Heart left ventricle (tissue), 16 donors: ENCODE results near the gene TMEM273. TPM values are rescaled to one million over a fixed set of nuclear protein-coding genes. Genes with fewer than 3 reads are reported as not detected.

Source experiments
- ATAC-seq, 4 donors: fragments of 200-7000 bp; cut with Tn5 transposase; one replicate each; pipeline ENCODE4 v1.9.1; 2020 to 2022; ENCODE audit warnings: moderate library complexity in 4 of 4, mild to moderate bottlenecking in 3 of 4, moderate number of reproducible peaks in 1 of 4
- DNase-seq, 5 donors: peaks; one replicate each; pipeline ENCODE4 v3.0.0-alpha.2; 2020
- H3K27ac ChIP-seq, 12 donors: fragments of 200-600 bp; sonication (generic) in 4 of 12; one replicate each; pipeline versions ENCODE4 v1.5.0 to v1.8.0; 2016 to 2022; ENCODE audit warnings: mild to moderate bottlenecking in 2 of 12
- H3K27me3 ChIP-seq, 9 donors: fragments of 200-600 bp; sonication (generic) in 2 of 9; one replicate each; pipeline versions ENCODE4 v1.5.1 to v1.8.0; 2016 to 2022; ENCODE audit warnings: mild to moderate bottlenecking in 3 of 9
- H3K36me3 ChIP-seq, 9 donors: fragments of 200-600 bp; sonication (generic) in 2 of 9; one replicate each; pipeline versions ENCODE4 v1.5.0 to v1.8.0; 2018 to 2022; ENCODE audit warnings: mild to moderate bottlenecking in 2 of 9
- H3K4me1 ChIP-seq, 12 donors: fragments of 200-600 bp; sonication (generic) in 4 of 12; one replicate each; pipeline versions ENCODE4 v1.5.0 to v1.8.0; 2016 to 2022; ENCODE audit warnings: mild to moderate bottlenecking in 3 of 12
- H3K4me3 ChIP-seq, 12 donors: fragments of 200-600 bp; sonication (generic) in 4 of 12; one replicate each; pipeline versions ENCODE4 v1.5.0 to v1.8.0; 2017 to 2022; ENCODE audit warnings: mild to moderate bottlenecking in 9 of 12, moderate library complexity in 4 of 12
- H3K9me3 ChIP-seq, 12 donors: fragments of 200-600 bp; sonication (generic) in 4 of 12; one replicate each; pipeline versions ENCODE4 v1.5.0 to v1.8.0; 2016 to 2022; ENCODE audit warnings: mild to moderate bottlenecking in 1 of 12
- CTCF ChIP-seq, 12 donors: fragments of 200-600 bp; sonication (generic) in 4 of 12; IDR thresholded peaks; one replicate each; pipeline versions ENCODE4 v1.5.0 to v1.8.0; 2018 to 2022; ENCODE audit warnings: antibody characterized with exemption in 12 of 12, mild to moderate bottlenecking in 5 of 12
- POLR2A ChIP-seq, 2 donors: fragments of 450-650 bp; IDR thresholded peaks; one replicate each; pipeline ENCODE4 v1.6.1; 2017; ENCODE audit warnings: antibody characterized with exemption in 2 of 2, mild to moderate bottlenecking in 2 of 2, moderate library complexity in 2 of 2
- whole genome bisulfite sequencing, 4 donors: extraction: QIAGEN DNeasy Blood & Tissue Kit in 2 of 4; methylation state at CpG; one replicate each; pipeline versions ENCODE4 v1.1.5 to v1.1.7; 2013 to 2018; 5-methylcytosine and 5-hydroxymethylcytosine counted together
- intact Hi-C, 10 donors: fragments of 100-400 bp; cut with DNase I; formaldehyde crosslinking; loops; one replicate each; pipeline versions ENCODE4 v1.11.1 to v1.14.2; 2022
- polyA plus RNA-seq, 2 donors: library from polyadenylated mRNA; stranded (reverse); fragments of 200-250 nt; gene quantifications; one replicate each; pipeline ENCODE4 v1.2.3, GENCODE V29; 2013
- total RNA-seq, 9 donors: library from RNA; depleted of rRNA in 2 of 9; stranded (reverse); fragments of >200 nt in 2 of 9; fragmentation: NEBNext Ultra II Directional in 3 of 9; extraction: Animal tissue kit (Norgen Biotek cat#: 25700) in 3 of 9; gene quantifications; one replicate each; pipeline versions ENCODE4 v1.1.0 to v1.2.4, GENCODE V29; 2016 to 2023
- donor health status: ischemic (EF 13 %, LVEDD 7.1; RV severe dilation, severe dysfunction).
- donor health status: healthy with polysubstance abuse.
- donor health status: DM: no; HTN: yes; CAD: no.
- donor health status: DM: no; HTN: no; CAD: no.
- donor health status: ischemic (EF 25% LVEDD 6.9; RV normal size, moderate dysfunction).
- donor health status: ischemic (EF 25% LVEDD 5.7; RV mildly dilated, moderate dysfunction).
- donor health status: healthy.
- donor health status: DM: yes; HTN: yes; CAD: no.
- donor health status: ischemic (EF 35%, LVEDD 5.7; RV mildly dilated, moderate dysfunction).
- donor health status: nonischemic (EF 11% LVEDD 7.7; RV severe dilation, severe dysfunction).
- donor health status: DM: yes; HTN: yes; CAD: no.
- donor health status: PGD.
- donor health status: ischemic (EF 29% LVEDD 5.4; RV normal size, mild dysfunction).
- donor health status: nonischemic (EF 23%, LVEDD 6.1; RV moderate dilation, normal function).

The TMEM273 gene
- total and polyA plus RNA-seq, 11 donors, result 7.9 to 38.7 (median 16.9) TPM

- DNase-seq, result no peak
- H3K36me3 ChIP-seq, result peaks cover 0 to 36% (median 11%) of the 10 kb centered on the region in 9 donors
- WGBS, 4 donors, result 87 to 92% (median 89%) methylated on average over 14 of the region's 14 CpGs
- peaks cover 0 to 36% (median 8%) of the 10 kb centered on the region in 12 donors for H3K4me1 ChIP-seq
- TF ChIP-seq CTCF (IDR thresholded peaks at IDR 0.05), result no peak
- ATAC-seq, result no peak
- no peaks in the 10 kb centered on the region for H3K9me3 ChIP-seq
- no peak overlapping the region for H3K27ac ChIP-seq
- no peaks in the 10 kb centered on the region for H3K27me3 ChIP-seq
- H3K4me3 ChIP-seq, result no peak overlapping the region
- intact Hi-C loops, result loop anchor here in 3 of 10 donors (2.0 to 10.0 kb wide), 4 partner anchors 183 to 611 kb away; no protein-coding TSS in a partner anchor
Observed at GRCh38 chr10:49165821-49166483, 22.2 kb downstream of the TMEM273 start.

- peaks cover 0 to 30% (median 7%) of the 10 kb centered on the region in 12 donors for H3K4me1 ChIP-seq
- WGBS, 4 donors, result 89 to 95% (median 90%) methylated on average over 7 of the region's 7 CpGs
Observed at GRCh38 chr10:49165259-49165658, 22.9 kb downstream of the TMEM273 start.

GRCh38 chr10:49164559-49165188 is 23.5 kb downstream of the TMEM273 start:
- Histone ChIP-seq H3K36me3 (peaks cover 0 to 47% (median 13%) of the 10 kb centered on the region in 9 donors), H3K9me3 (no peaks in the 10 kb centered on the region), H3K4me3 (no peak overlapping the region), H3K27ac (no peak overlapping the region), H3K27me3 (no peaks in the 10 kb centered on the region), H3K4me1 (peaks cover 0 to 25% (median 7%) of the 10 kb centered on the region in 12 donors)
- ATAC-seq (peak; percentile 56 to 86 (median 78)), DNase-seq (peak in 1 of 5 donors; percentile 49)
- intact Hi-C loops, result loop anchor here (2.0 to 10.0 kb wide), 8 partner anchors 52 to 610 kb away; no protein-coding TSS in a partner anchor
- WGBS, 4 donors, result 58 to 70% (median 65%) methylated on average over 9 of the region's 9 CpGs
- no peak for TF ChIP-seq POLR2A (IDR thresholded peaks at IDR 0.05)
- TF ChIP-seq CTCF (IDR thresholded peaks at IDR 0.05), result peak; percentile 50 to 74 (median 62)

More at GRCh38 chr10:49165259-49165658, 22.9 kb downstream of the TMEM273 start:
- H3K36me3 ChIP-seq, result peaks cover 0 to 42% (median 13%) of the 10 kb centered on the region in 9 donors
- no peaks in the 10 kb centered on the region for H3K27me3 ChIP-seq
- TF ChIP-seq POLR2A (IDR thresholded peaks at IDR 0.05), result no peak
- no peak overlapping the region for H3K27ac ChIP-seq
- H3K4me3 ChIP-seq, result no peak overlapping the region
- intact Hi-C loops, result loop anchor here in 3 of 10 donors (2.0 to 10.0 kb wide), 4 partner anchors 182 to 610 kb away; no protein-coding TSS in a partner anchor
- DNase-seq (no peak), ATAC-seq (no peak)
- no peaks in the 10 kb centered on the region for H3K9me3 ChIP-seq

GRCh38 chr10:49163741-49164140 is 24.4 kb downstream of the TMEM273 start:
- 91 to 97% (median 95%) methylated on average over 4 of the region's 4 CpGs for WGBS, 4 donors
- H3K36me3 ChIP-seq, result peaks cover 0 to 50% (median 16%) of the 10 kb centered on the region in 9 donors

More at GRCh38 chr10:49163741-49164140, 24.4 kb downstream of the TMEM273 start:
- Histone ChIP-seq H3K9me3 (no peaks in the 10 kb centered on the region), H3K27ac (no peak overlapping the region), H3K4me1 (peaks cover 0 to 20% (median 7%) of the 10 kb centered on the region in 12 donors), H3K4me3 (no peak overlapping the region), H3K27me3 (no peaks in the 10 kb centered on the region)
- TF ChIP-seq POLR2A (IDR thresholded peaks at IDR 0.05), result no peak
- TF ChIP-seq CTCF (IDR thresholded peaks at IDR 0.05), result no peak
- ATAC-seq (no peak), DNase-seq (no peak)
- intact Hi-C loops, result loop anchor here (2.0 to 10.0 kb wide), 9 partner anchors 51 to 609 kb away; no protein-coding TSS in a partner anchor
